K562 (cell line): Measurements from ENCODE around the gene AKT1. TPM values are rescaled to one million over a fixed set of nuclear protein-coding genes. Genes with fewer than 3 reads are reported as not detected.

Experiments
- ARNT ChIP-seq, 2 experiments: fragments of 450-650 bp; IDR thresholded peaks; 2 replicates each; pipeline ENCODE4 v1.6.1; 2016; ENCODE audit warnings: mild to moderate bottlenecking in 1 of 2
- BHLHE40 ChIP-seq: IDR thresholded peaks from 2 replicates; pipeline ENCODE4 v1.6.1; 2011; ENCODE audit warnings: low read length, improper control_type of control experiment
- CEBPG ChIP-seq, 3 experiments: fragments of 200-800 bp in 1 of 3; sonication (Bioruptor generic) in 1 of 3; sonication (generic) in 1 of 3; formaldehyde crosslinking in 1 of 3; IDR thresholded peaks in 2 of 3; conservative IDR thresholded peaks in 1 of 3; 2 replicates each; pipeline versions ENCODE4 v1.6.1 to v1.8.0; 2016 to 2022; ENCODE audit warnings: missing compliant biosample characterization in 2 of 3, missing genetic modification characterization in 2 of 3, mild to moderate bottlenecking in 1 of 3, missing genetic modification reagents in 1 of 3
- CREB1 ChIP-seq, 2 experiments: sonication (generic) in 1 of 2; formaldehyde crosslinking in 1 of 2; IDR thresholded peaks; 2 replicates each; pipeline versions ENCODE4 v1.6.1 to v1.8.0; 2012 to 2022; ENCODE audit warnings: inconsistent platforms in 1 of 2, mild to moderate bottlenecking in 1 of 2, missing genetic modification reagents in 1 of 2, moderate library complexity in 1 of 2
- DEAF1 ChIP-seq: fragments of 450-650 bp; formaldehyde crosslinking; IDR thresholded peaks from 2 replicates; pipeline ENCODE4 v1.4.0; 2020; ENCODE audit warnings: mild to moderate bottlenecking, moderate library complexity
- GTF2E2 ChIP-seq: fragments of 200-800 bp; sonication (Bioruptor generic); IDR thresholded peaks from 2 replicates; pipeline ENCODE4 v1.6.1; 2016; ENCODE audit warnings: missing genetic modification characterization, missing compliant biosample characterization
- HMGN3 ChIP-seq: IDR thresholded peaks from 2 replicates; pipeline ENCODE4 v1.6.1; 2011; ENCODE audit warnings: borderline replicate concordance, low read depth, mild to moderate bottlenecking, mixed read lengths, low read length; ENCODE audit not compliant: insufficient read length; ENCODE audit errors: extremely low read depth
- KDM1A ChIP-seq, 2 experiments: fragments of 450-650 bp; IDR thresholded peaks; 2 replicates each; pipeline ENCODE4 v1.6.1; 2016; ENCODE audit warnings: mild to moderate bottlenecking in 2 of 2
- MEF2A ChIP-seq: IDR thresholded peaks from 2 replicates; pipeline ENCODE4 v1.6.1; 2011; ENCODE audit warnings: low read depth, mild to moderate bottlenecking, low read length, moderate library complexity; ENCODE audit not compliant: control insufficient read depth
- NCOA1 ChIP-seq: fragments of 450-650 bp; IDR thresholded peaks from 2 replicates; pipeline ENCODE4 v1.6.1; 2016; ENCODE audit warnings: low read depth
- NR1H2 ChIP-seq: sonication (generic); formaldehyde crosslinking; IDR thresholded peaks from 2 replicates; pipeline ENCODE4 v1.4.0; 2020; ENCODE audit warnings: mild to moderate bottlenecking, missing genetic modification reagents
- NR3C1 ChIP-seq: sonication (generic); formaldehyde crosslinking; IDR thresholded peaks from 2 replicates; pipeline ENCODE4 v1.8.1; 2022; ENCODE audit warnings: missing genetic modification reagents
- PRPF4 ChIP-seq: fragments of 200-400 bp; formaldehyde crosslinking; IDR thresholded peaks from one replicate; pipeline ENCODE4 v1.6.1; 2017; ENCODE audit warnings: low read length, low read depth, mild to moderate bottlenecking; ENCODE audit not compliant: insufficient read depth, poor library complexity, severe bottlenecking
- RBFOX2 ChIP-seq: fragments of 200-400 bp; formaldehyde crosslinking; IDR thresholded peaks from 2 replicates; pipeline ENCODE4 v1.6.1; 2017; ENCODE audit warnings: low read depth, mild to moderate bottlenecking, low read length, moderate library complexity
- RBM39 ChIP-seq: fragments of 200-400 bp; formaldehyde crosslinking; optimal IDR thresholded peaks from 2 replicates; pipeline ENCODE3; 2018; ENCODE audit warnings: low read depth, low read length
- SAFB2 ChIP-seq: fragments of 200-400 bp; formaldehyde crosslinking; IDR thresholded peaks from 2 replicates; pipeline ENCODE4 v1.6.1; 2018; ENCODE audit warnings: borderline replicate concordance, low read length, low read depth, moderate library complexity; ENCODE audit not compliant: severe bottlenecking
- SP2 ChIP-seq: IDR thresholded peaks from 2 replicates; pipeline ENCODE4 v1.6.1; 2011; ENCODE audit warnings: mild to moderate bottlenecking, low read depth, low read length, moderate library complexity; ENCODE audit not compliant: poor library complexity, severe bottlenecking; ENCODE audit errors: extremely low read depth
- TFAM ChIP-seq: fragments of 250-450 bp; sonication (Bioruptor Pico); conservative IDR thresholded peaks from 2 replicates; pipeline ENCODE4 v1.5.0; 2021; ENCODE audit warnings: mild to moderate bottlenecking, moderate library complexity
- ZBTB8A ChIP-seq: fragments of 450-650 bp; IDR thresholded peaks from 2 replicates; pipeline ENCODE4 v1.6.1; 2018; ENCODE audit warnings: mild to moderate bottlenecking, moderate library complexity; ENCODE audit not compliant: partially characterized antibody
- ZNF253 ChIP-seq: fragments of 250-450 bp; sonication (Bioruptor Pico); conservative IDR thresholded peaks from 2 replicates; pipeline ENCODE4 v1.6.1; 2021; ENCODE audit warnings: mild to moderate bottlenecking
- ZNF79 ChIP-seq: fragments of 250-450 bp; sonication (Bioruptor Pico); IDR thresholded peaks from 2 replicates; pipeline ENCODE4 v1.4.0; 2020; ENCODE audit warnings: low read depth, mild to moderate bottlenecking, moderate library complexity
- polyA plus RNA-seq, 8 experiments: library from polyadenylated mRNA; depleted of rRNA in 4 of 8; stranded (reverse) in 5 of 8; unstranded in 3 of 8; fragments of >200 nt; fragmentation: Nextera tagmentation in 2 of 8; fragmentation: Illumina TruSeq in 1 of 8; extraction: Ambion mirVana in 2 of 8; extraction: Trizol in 1 of 8; gene quantifications; 2 replicates each; pipeline versions ENCODE4 v1.2.1 to v1.2.3, GENCODE V29; 2011 to 2014; ENCODE audit warnings: inconsistent platforms in 1 of 8, missing spikeins in 1 of 8
- total RNA-seq, 7 experiments: library from RNA; depleted of rRNA in 6 of 7; stranded (reverse); fragments of >200 nt in 6 of 7; fragmentation: Illumina TruSeq in 2 of 7; extraction: Trizol in 2 of 7; gene quantifications; 2 replicates each; pipeline versions ENCODE4 v1.2.1 to v1.2.3, GENCODE V29; 2011 to 2021; ENCODE audit warnings: low replicate concordance in 1 of 7
- TF ChIP-seq, protein P1 (sequence below): fragments of 450-650 bp; IDR thresholded peaks from 2 replicates; pipeline ENCODE4 v1.6.1; 2014; ENCODE audit warnings: low read depth, mild to moderate bottlenecking, moderate library complexity, borderline replicate concordance
- TF ChIP-seq, protein P2 (sequence below): sonication (generic); formaldehyde crosslinking; IDR thresholded peaks from 2 replicates; pipeline ENCODE4 v1.5.0; 2020; ENCODE audit warnings: missing genetic modification reagents

Gene AKT1
- total and polyA plus RNA-seq, 9 of the 15 experiments (the other 6 are each of a cell fraction or from before 2014, with no cell fraction given): 0.49 to 132 (median 75.1) TPM

- TF ChIP-seq CEBPG (CRISPR knock-in tag; IDR thresholded peaks at IDR 0.05) (peak; percentile 29; the same call in 1 of the 2 replicates), CEBPG (tag; conservative IDR thresholded peaks at IDR 0.05 in 1 of 2, IDR thresholded peaks at IDR 0.05 in 1 of 2) (no peak), KDM1A (IDR thresholded peaks at IDR 0.05) (peak in 1 of 2 experiments; percentile 15; a peak in 1 of 4 replicates), SAFB2 (no peak), DEAF1 (no peak), MEF2A (no peak), RBFOX2 (peak; percentile 71), HMGN3 (peak; percentile 4), ZBTB8A (no peak), ARNT (IDR thresholded peaks at IDR 0.05) (no peak), GTF2E2 (tag) (no peak), ZNF253 (CRISPR knock-in tag) (no peak), NCOA1 (no peak), PRPF4 (no peak), ZNF79 (CRISPR knock-in tag) (no peak), NR3C1 (no peak), TFAM (CRISPR knock-in tag) (no peak), RBM39 (no peak), BHLHE40 (0 out of 2 replicates have a peak, but pooled peaks have one; percentile 7), SP2 (no peak), NR1H2 (no peak), CREB1 (IDR thresholded peaks at IDR 0.05) (no peak), CREB1 (CRISPR knock-in tag; IDR thresholded peaks at IDR 0.05) (no peak)
- TF ChIP-seq, protein P1, sequence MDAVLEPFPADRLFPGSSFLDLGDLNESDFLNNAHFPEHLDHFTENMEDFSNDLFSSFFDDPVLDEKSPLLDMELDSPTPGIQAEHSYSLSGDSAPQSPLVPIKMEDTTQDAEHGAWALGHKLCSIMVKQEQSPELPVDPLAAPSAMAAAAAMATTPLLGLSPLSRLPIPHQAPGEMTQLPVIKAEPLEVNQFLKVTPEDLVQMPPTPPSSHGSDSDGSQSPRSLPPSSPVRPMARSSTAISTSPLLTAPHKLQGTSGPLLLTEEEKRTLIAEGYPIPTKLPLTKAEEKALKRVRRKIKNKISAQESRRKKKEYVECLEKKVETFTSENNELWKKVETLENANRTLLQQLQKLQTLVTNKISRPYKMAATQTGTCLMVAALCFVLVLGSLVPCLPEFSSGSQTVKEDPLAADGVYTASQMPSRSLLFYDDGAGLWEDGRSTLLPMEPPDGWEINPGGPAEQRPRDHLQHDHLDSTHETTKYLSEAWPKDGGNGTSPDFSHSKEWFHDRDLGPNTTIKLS: no peak
- TF ChIP-seq, protein P2, sequence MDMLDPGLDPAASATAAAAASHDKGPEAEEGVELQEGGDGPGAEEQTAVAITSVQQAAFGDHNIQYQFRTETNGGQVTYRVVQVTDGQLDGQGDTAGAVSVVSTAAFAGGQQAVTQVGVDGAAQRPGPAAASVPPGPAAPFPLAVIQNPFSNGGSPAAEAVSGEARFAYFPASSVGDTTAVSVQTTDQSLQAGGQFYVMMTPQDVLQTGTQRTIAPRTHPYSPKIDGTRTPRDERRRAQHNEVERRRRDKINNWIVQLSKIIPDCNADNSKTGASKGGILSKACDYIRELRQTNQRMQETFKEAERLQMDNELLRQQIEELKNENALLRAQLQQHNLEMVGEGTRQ (CRISPR knock-in tag): no peak
Measured at GRCh38 chr14:104751539-104752422, 43.8 kb downstream of the AKT1 start (continued).
